ENCODE measurements around the gene IFNGR2. TPM values are rescaled to one million over a fixed set of nuclear protein-coding genes. Genes with fewer than 3 reads are reported as not detected.

IFNGR2 gene
- total RNA-seq, 2 donors from 2014 or later: 88.1 to 122 TPM

GRCh38 chr21:33371366-33371765 lies 31.8 kb upstream of the IFNGR2 start:
- Histone ChIP-seq H3K36me3 (no peaks in the 10 kb centered on the region), H3K9me3 (no peaks in the 10 kb centered on the region), H3K27ac (no peak overlapping the region), H3K4me1 (replicated peaks) (no peaks in the 10 kb centered on the region), H3K4me3 (no peak overlapping the region), H3K27me3 (replicated peaks; ENCODE audit: insufficient read depth) (no peaks in the 10 kb centered on the region)
- WGBS: 80% methylated on average over 3 of the region's 3 CpGs
- intact Hi-C loops (cut with DNase I): no loop called here
- TF ChIP-seq CTCF (IDR thresholded peaks at IDR 0.05): no peak
- TF ChIP-seq POLR2AphosphoS5 (IDR thresholded peaks at IDR 0.05): no peak
- no peak for TF ChIP-seq POLR2A (IDR thresholded peaks at IDR 0.05)
- no peak for DNase-seq (ENCODE audit: low spot score)

GRCh38 chr21:33372582-33372981 lies 30.6 kb upstream of the IFNGR2 start:
- DNase-seq (ENCODE audit: low spot score): no peak
- TF ChIP-seq CTCF (IDR thresholded peaks at IDR 0.05) (no peak), POLR2AphosphoS5 (IDR thresholded peaks at IDR 0.05) (no peak), POLR2A (IDR thresholded peaks at IDR 0.05) (no peak)
- 94% methylated on average over 12 of the region's 12 CpGs for WGBS

GRCh38 chr21:33373451-33373850 lies 29.8 kb upstream of the IFNGR2 start:
- H3K27ac ChIP-seq: no peak overlapping the region
- DNase-seq (ENCODE audit: low spot score): no peak
- intact Hi-C loops (cut with DNase I): no loop called here
- WGBS: 82% methylated on average over 2 of the region's 2 CpGs
- H3K4me1 ChIP-seq (replicated peaks): no peaks in the 10 kb centered on the region
- no peaks in the 10 kb centered on the region for H3K9me3 ChIP-seq
- no peaks in the 10 kb centered on the region for H3K27me3 ChIP-seq (replicated peaks; ENCODE audit: insufficient read depth)
- no peaks in the 10 kb centered on the region for H3K36me3 ChIP-seq
- H3K4me3 ChIP-seq: no peak overlapping the region
- TF ChIP-seq POLR2A (IDR thresholded peaks at IDR 0.05): no peak
- no peak for TF ChIP-seq POLR2AphosphoS5 (IDR thresholded peaks at IDR 0.05)

More at GRCh38 chr21:33372582-33372981, 30.6 kb upstream of the IFNGR2 start:
- no peak overlapping the region for H3K27ac ChIP-seq
- no peaks in the 10 kb centered on the region for H3K9me3 ChIP-seq
- H3K27me3 ChIP-seq (replicated peaks; ENCODE audit: insufficient read depth): no peaks in the 10 kb centered on the region
- no peak overlapping the region for H3K4me3 ChIP-seq
- intact Hi-C loops (cut with DNase I): no loop called here
- H3K4me1 ChIP-seq (replicated peaks): no peaks in the 10 kb centered on the region
- H3K36me3 ChIP-seq: no peaks in the 10 kb centered on the region

- Histone ChIP-seq H3K27me3 (replicated peaks; ENCODE audit: insufficient read depth) (no peaks in the 10 kb centered on the region), H3K4me1 (replicated peaks) (no peaks in the 10 kb centered on the region), H3K27ac (no peak overlapping the region), H3K36me3 (no peaks in the 10 kb centered on the region), H3K4me3 (no peak overlapping the region), H3K9me3 (no peaks in the 10 kb centered on the region)
- intact Hi-C loops (cut with DNase I): no loop called here
- TF ChIP-seq POLR2AphosphoS5 (IDR thresholded peaks at IDR 0.05): no peak
- TF ChIP-seq POLR2A (IDR thresholded peaks at IDR 0.05): no peak
- no peak for TF ChIP-seq CTCF (IDR thresholded peaks at IDR 0.05)
- 41% methylated on average over 2 of the region's 2 CpGs for WGBS
- DNase-seq (ENCODE audit: low spot score): no peak
These were observed 29.1 kb upstream of the IFNGR2 start for GRCh38 chr21:33374080-33374449.

- no peaks in the 10 kb centered on the region for H3K36me3 ChIP-seq
- 27% methylated on average over 4 of the region's 4 CpGs for WGBS
- no peak overlapping the region for H3K4me3 ChIP-seq
- intact Hi-C loops (cut with DNase I): no loop called here
- H3K27me3 ChIP-seq (replicated peaks; ENCODE audit: insufficient read depth): no peaks in the 10 kb centered on the region
- no peaks in the 10 kb centered on the region for H3K4me1 ChIP-seq (replicated peaks)
- H3K27ac ChIP-seq: no peak overlapping the region
- H3K9me3 ChIP-seq: no peaks in the 10 kb centered on the region
- TF ChIP-seq POLR2A (IDR thresholded peaks at IDR 0.05): no peak
- TF ChIP-seq CTCF (IDR thresholded peaks at IDR 0.05): peak; percentile 48 to 58 (median 54)
- peak; percentile 37 for DNase-seq (ENCODE audit: low spot score)
These were observed 28.6 kb upstream of the IFNGR2 start for GRCh38 chr21:33374450-33375096.
